Keratinocyte (primary cell): Measurements from ENCODE around the gene U2SURP. TPM values are rescaled to one million over a fixed set of nuclear protein-coding genes. Genes with fewer than 3 reads are reported as not detected.

Source experiments
- DNase-seq: peaks from one replicate; pipeline ENCODE4 v3.0.0-alpha.2; 2011; ENCODE audit warnings: low read depth, missing footprints, low spot score
- FAIRE-seq: peaks from 2 replicates; lab custom pipeline; 2011; peaks lifted over from hg19 to GRCh38; lab: Jason Lieb, UNC
- H2AFZ ChIP-seq: 2 replicates; pipeline ENCODE4 v1.6.0; 2012; ENCODE audit warnings: low read length, control low read depth, inconsistent platforms; ENCODE audit not compliant: control insufficient read depth
- H3K27ac ChIP-seq: 2 replicates; pipeline ENCODE4 v1.5.1; 2011; ENCODE audit warnings: low read length; ENCODE audit not compliant: control insufficient read depth, insufficient read depth
- H3K27me3 ChIP-seq: 3 replicates; pipeline ENCODE4 v1.6.0; 2011; ENCODE audit warnings: low read length; ENCODE audit not compliant: control insufficient read depth, insufficient read depth; ENCODE audit errors: extremely low read depth
- H3K36me3 ChIP-seq, 2 experiments: 2 replicates in 1 of 2; 3 replicates in 1 of 2; pipeline ENCODE4 v1.5.1; 2011; ENCODE audit warnings: low read length in 2 of 2, mild to moderate bottlenecking in 1 of 2; ENCODE audit not compliant: control insufficient read depth in 2 of 2, insufficient read depth in 2 of 2; ENCODE audit errors: extremely low read depth in 1 of 2
- H3K4me1 ChIP-seq: 3 replicates; pipeline ENCODE4 v1.5.1; 2011; ENCODE audit warnings: low read length; ENCODE audit not compliant: control insufficient read depth, insufficient read depth; ENCODE audit errors: extremely low read depth
- H3K4me2 ChIP-seq: 3 replicates; pipeline ENCODE4 v1.6.0; 2011; ENCODE audit warnings: low read depth, low read length; ENCODE audit not compliant: control insufficient read depth, insufficient read depth; ENCODE audit errors: extremely low read depth
- H3K4me3 ChIP-seq, 3 experiments: fragments of 200-600 bp in 1 of 3; sonication (generic) in 1 of 3; 2 replicates in 2 of 3; 3 replicates in 1 of 3; pipeline ENCODE4 v1.5.1; 2011 to 2016; ENCODE audit warnings: low read length in 3 of 3, mild to moderate bottlenecking in 3 of 3, control low read depth in 2 of 3, inconsistent platforms in 1 of 3, low read depth in 1 of 3, mixed read lengths in 1 of 3, mixed run types in 1 of 3, moderate library complexity in 1 of 3; ENCODE audit not compliant: control insufficient read depth in 2 of 3, insufficient read depth in 2 of 3; ENCODE audit errors: extremely low read depth in 1 of 3
- H3K79me2 ChIP-seq: 2 replicates; pipeline ENCODE4 v1.6.0; 2012; ENCODE audit warnings: low read length; ENCODE audit not compliant: control insufficient read depth, insufficient read depth
- H3K9ac ChIP-seq: 3 replicates; pipeline ENCODE4 v1.6.0; 2011; ENCODE audit warnings: low read length; ENCODE audit not compliant: control insufficient read depth, insufficient read depth; ENCODE audit errors: extremely low read depth
- H3K9me1 ChIP-seq: 3 replicates; pipeline ENCODE4 v1.6.0; 2011; ENCODE audit warnings: low read length; ENCODE audit not compliant: control insufficient read depth, insufficient read depth; ENCODE audit errors: extremely low read depth
- H3K9me3 ChIP-seq: 2 replicates; pipeline ENCODE4 v1.5.1; 2012; ENCODE audit warnings: low read depth, low read length; ENCODE audit not compliant: control insufficient read depth
- H4K20me1 ChIP-seq: 3 replicates; pipeline ENCODE4 v1.6.0; 2011; ENCODE audit warnings: low read length; ENCODE audit not compliant: control insufficient read depth, insufficient read depth; ENCODE audit errors: extremely low read depth
- CTCF ChIP-seq, 3 experiments: IDR thresholded peaks in 1 of 3; conservative IDR thresholded peaks in 1 of 3; optimal IDR thresholded peaks in 1 of 3; 2 replicates in 2 of 3; 3 replicates in 1 of 3; pipeline versions ENCODE3 to v1.5.1; 2011; ENCODE audit warnings: low read length in 3 of 3, mild to moderate bottlenecking in 3 of 3, moderate library complexity in 2 of 3, control low read depth in 1 of 3, inconsistent platforms in 1 of 3; ENCODE audit not compliant: insufficient read depth in 2 of 3; ENCODE audit errors: extremely low read depth in 1 of 3
- EZH2 ChIP-seq: IDR thresholded peaks from one replicate; pipeline ENCODE4 v1.6.1; 2012; ENCODE audit warnings: inconsistent platforms, mild to moderate bottlenecking, low read length, moderate library complexity
- dilution Hi-C: fragments of 300-500 bp; cut with MboI; formaldehyde crosslinking; loops from one replicate; pipeline ENCODE4 v1.7.0; 2020; ENCODE audit warnings: low sequenced_read_pairs; ENCODE audit not compliant: extremely low pct_ligation_motif_present
- polyA plus RNA-seq, 5 experiments: library from polyadenylated mRNA; depleted of rRNA in 3 of 5; stranded (reverse) in 3 of 5; stranded (forward) in 1 of 5; unstranded in 1 of 5; fragments of >200 nt; gene quantifications; 1 replicate in 1 of 5; 2 replicates in 3 of 5; 3 replicates in 1 of 5; pipeline versions ENCODE4 v1.2.1 to v1.2.3, GENCODE V29; 2011 to 2012; ENCODE audit warnings: missing spikeins in 2 of 5, low read depth in 1 of 5, low replicate concordance in 1 of 5

U2SURP gene
- polyA plus RNA-seq, 1 donor (not counting 4 experiments of a cell fraction or from before 2014, with no cell fraction given): 75.9 TPM

GRCh38 chr3:142966808-142967207 is 34.6 kb upstream of the U2SURP start:
- FAIRE-seq: no peak
- dilution Hi-C loops: no loop called here
- H2AFZ ChIP-seq: no peak overlapping the region
- H3K79me2 ChIP-seq: no peaks in the 10 kb centered on the region
- H3K4me3 ChIP-seq: no peak overlapping the region
- TF ChIP-seq CTCF (optimal IDR thresholded peaks at IDR 0.05 in 1 of 3, IDR thresholded peaks at IDR 0.05 in 1 of 3, conservative IDR thresholded peaks at IDR 0.05 in 1 of 3; ENCODE audit: extremely low read depth in 1 of 3, insufficient read depth in 2 of 3, low read length in 3 of 3): no peak
- no peak for TF ChIP-seq EZH2
- peaks cover 2% of the 10 kb centered on the region for H3K4me1 ChIP-seq
- peaks cover 32% of the 10 kb centered on the region for H3K27me3 ChIP-seq
- H4K20me1 ChIP-seq: no peaks in the 10 kb centered on the region
- H3K4me2 ChIP-seq: no peak overlapping the region
- no peak overlapping the region for H3K9ac ChIP-seq
- H3K9me1 ChIP-seq: no peaks in the 10 kb centered on the region
- no peak overlapping the region for H3K27ac ChIP-seq
- no peak for DNase-seq
- H3K9me3 ChIP-seq: no peaks in the 10 kb centered on the region
- no peaks in the 10 kb centered on the region for H3K36me3 ChIP-seq

- no peaks in the 10 kb centered on the region for H3K9me3 ChIP-seq
- DNase-seq: no peak
- TF ChIP-seq CTCF (optimal IDR thresholded peaks at IDR 0.05 in 1 of 3, IDR thresholded peaks at IDR 0.05 in 1 of 3, conservative IDR thresholded peaks at IDR 0.05 in 1 of 3; ENCODE audit: extremely low read depth in 1 of 3, insufficient read depth in 2 of 3, low read length in 3 of 3): no peak
- TF ChIP-seq EZH2: no peak
- FAIRE-seq: no peak
- H3K4me2 ChIP-seq: no peak overlapping the region
- H4K20me1 ChIP-seq: no peaks in the 10 kb centered on the region
- no peaks in the 10 kb centered on the region for H3K9me1 ChIP-seq
- H3K79me2 ChIP-seq: no peaks in the 10 kb centered on the region
- H3K27me3 ChIP-seq: peaks cover 17% of the 10 kb centered on the region
- no peaks in the 10 kb centered on the region for H3K36me3 ChIP-seq
- H2AFZ ChIP-seq: no peak overlapping the region
- H3K4me1 ChIP-seq: peaks cover 2% of the 10 kb centered on the region
- no peak overlapping the region for H3K4me3 ChIP-seq
- H3K9ac ChIP-seq: no peak overlapping the region
- H3K27ac ChIP-seq: no peak overlapping the region
- dilution Hi-C loops: no loop called here
Measured at GRCh38 chr3:142968319-142969025, 32.9 kb upstream of the U2SURP start.
